GM19438 (cell line): ENCODE data around the gene TFEC.
"Not testable (repeated sequence)": the region's sequence is repeated elsewhere in the genome, so short reads cannot be mapped to it uniquely, and the experiment has no call there.

Source experiments
- ATAC-seq: cut with Tn5 transposase; IDR thresholded peaks from one replicate; pipeline ENCODE4 v1.9.1; 2021; ENCODE audit warnings: low read depth; ENCODE audit not compliant: unreplicated experiment

The TFEC gene

GRCh38 chr7:115932880-115933279, 97.7 kb downstream of the TFEC start:
- ATAC-seq, result no peak

- not testable (repeated sequence) for ATAC-seq
Observed at GRCh38 chr7:115930184-115930583, 100.4 kb downstream of the TFEC start.

- ATAC-seq, result not testable (repeated sequence)
Observed at GRCh38 chr7:115929736-115930135, 100.8 kb downstream of the TFEC start.

GRCh38 chr7:115924411-115924810, 106.2 kb downstream of the TFEC start:
- no peak for ATAC-seq

- no peak for ATAC-seq
Observed at GRCh38 chr7:115920367-115920766, 110.2 kb downstream of the TFEC start.

GRCh38 chr7:115914951-115915350, 115.6 kb downstream of the TFEC start:
- ATAC-seq, result no peak

- no peak for ATAC-seq
Observed at GRCh38 chr7:115911465-115911864, 119.1 kb downstream of the TFEC start.

- no peak for ATAC-seq
Observed at GRCh38 chr7:115910541-115911164, 119.9 kb downstream of the TFEC start.

- no peak for ATAC-seq
Observed at GRCh38 chr7:115906731-115907130, 123.8 kb downstream of the TFEC start.

- ATAC-seq, result no peak
Observed at GRCh38 chr7:115889669-115889984, 140.9 kb downstream of the TFEC start.

- no peak for ATAC-seq
Observed at GRCh38 chr7:115888981-115889668, 141.4 kb downstream of the TFEC start.

GRCh38 chr7:115885550-115885949, 145.0 kb downstream of the TFEC start:
- ATAC-seq, result no peak
